GM18517 (cell line): ENCODE results near the gene SLC7A4.
A peak's percentile ranks its signal among the peaks of the same experiment; 100 is the strongest.
"Not testable (repeated sequence)": the region's sequence is repeated elsewhere in the genome, so short reads cannot be mapped to it uniquely, and the experiment has no call there.

ENCODE experiments used
- ATAC-seq: cut with Tn5 transposase; IDR thresholded peaks from one replicate; pipeline ENCODE4 v1.9.1; 2021; ENCODE audit warnings: mild to moderate bottlenecking, moderate library complexity; ENCODE audit not compliant: unreplicated experiment

Gene SLC7A4

DNA sequence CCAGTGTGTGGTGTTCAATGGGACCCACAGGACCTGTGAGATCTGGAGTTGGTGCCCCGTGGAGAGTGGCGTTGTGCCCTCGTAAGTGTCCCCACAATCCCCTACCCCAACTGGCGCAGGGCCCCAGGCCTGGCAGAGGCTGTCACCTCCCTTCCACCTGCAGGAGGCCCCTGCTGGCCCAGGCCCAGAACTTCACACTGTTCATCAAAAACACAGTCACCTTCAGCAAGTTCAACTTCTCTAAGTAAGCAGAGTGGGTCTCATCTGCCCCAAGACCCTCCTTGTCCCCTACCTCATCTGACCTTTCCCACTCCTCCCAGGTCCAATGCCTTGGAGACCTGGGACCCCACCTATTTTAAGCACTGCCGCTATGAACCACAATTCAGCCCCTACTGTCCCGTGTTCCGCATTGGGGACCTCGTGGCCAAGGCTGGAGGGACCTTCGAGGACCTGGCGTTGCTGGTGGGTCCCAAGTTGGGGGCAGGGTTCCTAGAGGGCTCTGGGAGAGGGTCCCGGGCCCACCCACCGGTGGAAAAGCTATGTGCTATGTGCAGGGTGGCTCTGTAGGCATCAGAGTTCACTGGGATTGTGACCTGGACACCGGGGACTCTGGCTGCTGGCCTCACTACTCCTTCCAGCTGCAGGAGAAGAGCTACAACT lies 9.3 kb downstream of the SLC7A4 start:
- no peak for ATAC-seq

DNA sequence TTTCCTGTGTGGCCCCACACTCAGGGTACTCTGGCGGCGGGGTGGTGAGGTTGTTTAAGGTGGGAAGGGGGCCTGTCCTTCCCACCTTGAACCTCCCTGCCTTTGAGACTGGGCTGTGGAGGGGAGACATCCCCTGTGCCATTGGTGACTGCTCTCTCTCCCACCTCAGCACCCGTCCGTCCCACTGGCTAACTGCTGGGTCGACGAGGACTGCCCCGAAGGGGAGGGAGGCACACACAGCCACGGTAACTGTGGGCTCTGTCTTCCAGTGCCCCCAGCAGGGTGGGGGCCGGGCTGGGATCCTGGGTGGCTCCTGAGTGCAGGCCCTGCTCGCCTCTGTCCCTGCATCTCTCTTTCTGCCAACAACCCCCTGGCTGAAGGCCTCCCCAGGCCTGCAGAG lies 9.9 kb downstream of the SLC7A4 start:
- no peak for ATAC-seq

DNA sequence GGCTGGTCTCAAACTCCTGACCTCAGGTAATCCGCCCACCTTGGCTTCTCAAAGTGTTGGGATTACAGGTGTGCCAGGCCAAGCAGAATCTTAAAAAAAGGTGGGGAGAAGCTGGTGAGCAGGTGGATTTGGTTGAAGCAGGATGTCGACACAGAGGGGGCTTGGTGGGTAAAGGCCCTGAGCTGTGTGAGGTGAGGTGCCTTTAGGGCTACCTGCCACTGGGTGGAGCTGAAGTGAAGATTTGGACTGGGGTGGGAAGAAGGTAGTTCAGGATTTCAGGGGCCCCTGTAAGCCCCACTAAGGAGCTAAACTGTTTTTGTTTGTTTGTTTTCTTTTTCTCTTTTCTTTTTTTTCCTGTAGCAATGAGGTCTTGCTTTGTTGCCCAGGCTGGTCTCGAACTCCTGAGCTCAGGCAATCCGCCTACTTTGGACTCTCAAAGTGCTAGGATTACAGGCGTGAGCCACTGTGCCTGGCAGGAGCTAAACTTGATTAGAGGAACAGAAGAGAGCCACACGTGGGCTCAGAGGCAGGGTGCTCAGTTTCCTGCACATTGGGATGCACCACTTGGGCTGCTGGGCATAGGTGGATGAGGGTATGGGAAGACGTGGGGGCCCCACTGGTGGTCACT lies 11.4 kb downstream of the SLC7A4 start:
- no peak for ATAC-seq

DNA sequence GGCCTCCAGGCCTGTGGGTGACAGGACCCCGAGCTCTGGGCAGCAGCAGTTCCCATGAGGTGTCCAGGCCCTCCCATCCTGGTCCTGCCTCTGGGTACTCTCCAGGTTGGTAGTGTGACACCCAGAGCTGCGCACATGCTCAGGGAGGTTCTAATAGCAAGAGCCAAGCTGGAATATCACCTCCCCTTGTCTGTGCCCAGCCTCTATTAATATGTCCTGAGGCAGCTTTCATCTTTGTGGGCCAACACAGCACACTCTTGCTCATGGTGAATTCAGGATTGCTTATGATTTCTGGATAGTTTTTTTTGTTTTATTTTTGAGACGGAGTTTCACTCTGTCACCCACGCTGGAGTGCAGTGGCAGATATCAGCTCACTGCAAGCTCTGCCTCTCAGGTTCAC lies 14.0 kb downstream of the SLC7A4 start:
- no peak for ATAC-seq

DNA sequence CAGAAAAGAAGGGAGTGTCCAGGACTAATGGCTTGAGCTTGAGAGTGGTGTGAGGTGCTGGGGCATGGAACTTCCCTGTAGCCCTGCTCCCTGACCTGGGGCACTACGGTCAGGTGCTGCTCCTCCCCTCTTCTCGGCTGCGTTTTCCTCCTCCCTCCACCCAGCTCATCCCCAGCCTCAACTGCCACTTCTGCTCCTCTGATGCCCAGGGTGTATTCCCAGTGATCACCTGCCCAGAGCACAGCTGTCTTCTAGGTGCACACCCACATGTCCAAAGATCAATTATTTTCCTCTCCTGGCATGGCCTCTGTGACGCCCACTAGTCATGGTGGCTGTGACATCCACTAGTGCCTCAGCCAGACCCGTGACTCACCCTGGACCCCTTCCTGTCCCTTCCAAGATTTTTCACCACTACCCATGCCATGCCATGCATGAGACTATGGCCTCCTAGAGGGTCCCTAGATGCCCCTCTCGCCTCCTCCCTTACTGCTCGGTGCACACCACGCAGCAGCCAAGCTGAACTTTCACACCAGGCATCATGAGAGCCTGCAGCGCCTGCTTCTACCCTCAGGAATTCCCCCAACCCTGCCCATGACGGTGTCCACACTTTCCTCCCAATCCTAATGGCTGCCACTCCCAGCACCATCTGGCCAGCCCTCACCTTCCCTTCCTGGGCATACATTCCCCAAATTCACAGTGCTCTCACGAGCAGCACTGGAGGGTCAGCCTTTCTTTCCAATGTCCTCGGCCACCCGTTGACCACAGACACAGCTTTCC lies 15.5 kb downstream of the SLC7A4 start:
- no peak for ATAC-seq

DNA sequence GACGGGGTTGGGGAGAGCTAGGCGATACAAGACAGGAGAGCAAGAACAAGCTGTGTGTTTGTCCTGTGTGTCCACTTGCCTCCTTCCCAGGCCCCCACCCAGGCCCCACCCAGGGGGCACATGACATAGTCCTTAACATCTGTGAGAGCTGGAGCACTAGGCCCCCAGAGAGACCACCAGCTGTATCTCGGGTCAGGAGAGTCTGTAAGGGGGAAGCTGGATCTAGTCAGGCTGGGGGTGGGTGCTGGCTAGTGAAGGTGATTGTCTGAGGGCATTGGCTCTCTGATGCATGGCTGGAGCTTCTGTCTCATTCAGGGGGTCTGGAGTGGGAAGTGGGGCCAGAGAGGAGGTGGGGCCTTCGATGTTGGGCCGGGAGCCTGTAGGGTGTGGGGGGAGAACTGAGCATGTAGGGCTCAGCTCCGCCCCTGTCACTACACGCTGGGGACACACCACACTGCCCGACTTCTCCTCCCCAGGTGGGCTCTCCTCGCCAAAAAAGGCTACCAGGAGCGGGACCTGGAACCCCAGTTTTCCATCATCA lies 16.8 kb downstream of the SLC7A4 start:
- no peak for ATAC-seq

DNA sequence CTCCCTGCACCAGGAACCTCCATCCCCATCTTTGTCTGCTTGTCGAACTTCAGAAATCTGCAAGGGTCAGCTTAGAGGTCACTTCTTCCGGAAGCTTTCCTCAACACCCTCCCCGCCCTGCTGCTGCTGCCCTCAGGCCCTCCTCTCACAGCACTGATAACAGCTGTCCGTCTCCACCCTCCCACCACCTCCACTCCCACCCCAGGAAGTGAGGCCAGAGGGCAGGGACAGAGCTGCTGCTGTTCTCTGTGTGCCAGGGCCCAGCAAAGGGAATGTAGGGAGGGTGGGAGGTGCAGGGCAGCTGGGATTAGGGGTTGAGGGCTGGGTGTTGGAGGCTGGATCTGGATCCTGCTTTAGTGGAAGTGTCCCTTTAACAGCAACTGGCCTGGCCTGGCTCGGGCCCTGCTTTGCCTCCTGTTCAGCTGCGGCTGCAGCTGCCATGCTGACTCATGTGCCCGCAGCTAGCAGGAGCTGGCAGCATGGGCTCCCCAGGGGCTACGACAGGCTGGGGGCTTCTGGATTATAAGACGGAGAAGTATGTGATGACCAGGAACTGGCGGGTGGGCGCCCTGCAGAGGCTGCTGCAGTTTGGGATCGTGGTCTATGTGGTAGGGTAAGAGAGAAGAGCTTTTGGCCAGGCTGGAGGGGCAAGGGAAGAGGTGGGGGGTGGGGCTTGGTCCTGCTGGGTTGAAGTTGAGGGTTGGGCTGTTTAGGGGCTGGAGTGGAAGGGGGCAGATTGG lies 17.5 kb downstream of the SLC7A4 start, which contains the start of gene P2RX6:
Gene P2RX6 (plus strand): TSS at position 440 of the 740 bp plus-strand sequence. CDS start 10 bp downstream, at position 450.
- ATAC-seq: no peak

DNA sequence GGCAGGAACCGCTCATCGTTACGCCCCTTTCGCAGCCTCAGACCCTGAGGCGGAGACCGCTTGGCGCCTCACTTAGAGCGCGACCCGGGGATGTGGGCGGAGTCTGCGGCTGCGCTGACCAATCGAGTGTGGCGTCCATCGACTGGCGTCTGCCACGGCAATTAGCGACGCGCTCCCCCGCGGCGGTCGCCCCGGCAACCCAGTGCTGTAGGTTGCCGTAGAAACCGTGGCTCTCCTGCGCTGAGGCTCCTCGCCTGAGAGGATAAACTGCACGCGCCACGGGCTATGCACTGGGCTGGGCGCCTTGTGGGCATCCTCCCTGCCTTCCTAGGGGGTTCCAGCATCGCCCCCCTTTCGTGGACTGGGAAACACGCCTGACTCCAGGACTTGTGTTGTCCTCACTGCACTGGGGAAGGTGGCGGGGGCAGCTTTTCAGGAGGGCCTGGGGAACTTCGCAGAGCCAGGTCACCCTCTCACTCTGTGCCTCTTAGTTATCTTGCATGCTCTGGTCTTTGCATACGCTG lies 18.1 kb downstream of the SLC7A4 start:
- no peak for ATAC-seq

DNA sequence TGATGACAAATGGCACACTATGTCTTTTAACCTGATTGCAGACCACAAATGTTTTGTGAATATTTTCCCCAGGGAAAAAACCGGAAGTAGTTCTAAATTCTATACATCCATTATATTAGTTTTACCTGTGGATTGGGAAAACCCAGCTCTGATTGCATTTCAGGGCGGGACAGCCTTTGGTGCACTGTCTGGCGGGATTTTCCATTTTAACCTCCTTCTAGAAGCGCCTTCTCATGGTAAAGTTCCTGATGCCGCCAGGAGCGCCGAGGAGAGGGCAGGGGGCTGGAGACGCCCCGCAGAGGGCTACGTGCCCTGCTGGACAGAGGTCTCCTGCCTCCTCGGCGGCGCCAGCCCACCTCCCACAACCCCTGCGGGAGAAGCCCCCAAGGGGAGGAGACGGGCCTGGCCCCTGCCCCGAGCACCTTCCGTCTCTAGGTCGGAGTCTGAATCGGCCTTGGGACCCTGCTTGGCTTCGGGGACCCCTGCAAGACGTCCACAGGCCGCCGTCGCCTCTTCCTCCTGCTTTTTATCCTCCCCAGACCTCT lies 18.6 kb downstream of the SLC7A4 start:
- no peak for ATAC-seq

DNA sequence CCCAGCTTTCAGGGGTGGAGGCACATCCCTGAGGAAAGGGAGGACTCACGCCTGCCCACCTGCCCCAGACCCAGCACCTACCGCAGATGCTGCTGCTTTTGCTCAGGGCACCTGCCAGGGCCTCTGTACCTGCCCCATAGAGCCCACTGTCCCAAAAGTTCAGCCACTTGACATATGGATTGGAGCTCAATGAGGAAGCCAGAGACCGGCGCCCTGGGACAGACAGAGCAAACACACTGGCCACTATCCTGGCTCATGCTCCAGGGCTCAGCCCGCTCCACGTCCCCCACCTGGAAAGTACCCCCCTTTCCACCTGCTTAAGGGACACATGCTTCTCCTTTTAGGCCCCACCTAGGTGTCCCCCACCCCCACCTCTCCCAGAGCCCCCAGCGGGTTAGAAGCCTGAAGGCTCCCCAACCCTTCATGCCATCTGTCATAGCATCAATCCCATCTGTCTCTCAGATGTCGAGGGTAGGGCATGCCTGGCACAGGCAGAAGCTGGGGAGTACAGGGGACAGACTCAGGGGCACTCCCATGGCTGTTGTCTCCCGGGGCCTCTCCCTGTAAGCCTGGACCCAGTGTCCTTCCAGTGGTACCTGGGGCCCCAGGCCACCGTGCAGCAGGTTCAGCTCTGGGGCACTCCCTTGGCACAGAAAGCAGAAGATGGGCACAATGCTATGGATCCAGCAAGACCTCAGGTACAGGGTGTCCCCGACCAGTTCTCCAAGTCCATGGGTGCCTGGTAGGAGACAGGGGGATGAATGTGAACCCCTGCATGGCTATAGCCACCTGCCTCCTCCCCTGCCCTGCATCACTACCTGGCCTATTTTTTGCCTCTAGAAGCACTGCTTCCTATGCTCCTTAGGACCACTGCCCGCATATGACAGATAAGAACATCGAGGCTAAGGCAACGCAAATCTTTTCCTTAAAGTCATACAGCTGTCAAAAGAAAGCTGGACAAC lies 19.6 kb downstream of the SLC7A4 start:
- no peak for ATAC-seq

DNA sequence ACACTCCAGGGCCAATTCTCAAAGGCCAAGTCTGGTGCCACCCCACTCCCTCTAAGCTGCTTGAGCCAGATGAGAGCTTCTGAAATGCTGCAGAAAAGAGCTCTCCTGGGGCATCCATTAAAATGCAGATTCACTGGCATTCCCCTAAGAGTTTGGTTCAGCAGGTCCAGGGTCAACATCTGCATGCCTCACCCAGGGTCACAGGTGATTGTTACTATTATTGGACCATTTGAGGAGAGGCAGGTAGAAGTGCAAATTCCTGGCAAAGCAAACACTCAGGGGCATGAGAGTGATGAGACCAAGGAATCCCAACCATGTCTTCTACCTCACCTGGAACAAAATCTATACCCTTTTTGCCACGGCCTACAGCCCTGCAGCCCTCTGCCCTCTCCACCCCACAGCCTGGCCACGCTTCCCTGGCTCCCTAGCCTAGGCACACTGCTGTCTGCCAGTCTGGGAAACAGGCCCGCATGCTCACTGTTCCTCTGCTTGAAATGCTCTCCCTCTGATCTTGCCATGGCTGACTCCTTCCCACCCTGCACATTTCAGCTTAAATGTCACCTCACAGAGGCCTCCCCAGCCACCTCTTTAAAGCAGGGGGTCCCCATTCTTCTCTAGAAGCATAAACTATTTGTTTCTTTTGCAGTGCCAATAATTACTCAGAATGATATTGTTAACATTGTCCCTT lies 21.8 kb downstream of the SLC7A4 start:
- ATAC-seq: no peak

DNA sequence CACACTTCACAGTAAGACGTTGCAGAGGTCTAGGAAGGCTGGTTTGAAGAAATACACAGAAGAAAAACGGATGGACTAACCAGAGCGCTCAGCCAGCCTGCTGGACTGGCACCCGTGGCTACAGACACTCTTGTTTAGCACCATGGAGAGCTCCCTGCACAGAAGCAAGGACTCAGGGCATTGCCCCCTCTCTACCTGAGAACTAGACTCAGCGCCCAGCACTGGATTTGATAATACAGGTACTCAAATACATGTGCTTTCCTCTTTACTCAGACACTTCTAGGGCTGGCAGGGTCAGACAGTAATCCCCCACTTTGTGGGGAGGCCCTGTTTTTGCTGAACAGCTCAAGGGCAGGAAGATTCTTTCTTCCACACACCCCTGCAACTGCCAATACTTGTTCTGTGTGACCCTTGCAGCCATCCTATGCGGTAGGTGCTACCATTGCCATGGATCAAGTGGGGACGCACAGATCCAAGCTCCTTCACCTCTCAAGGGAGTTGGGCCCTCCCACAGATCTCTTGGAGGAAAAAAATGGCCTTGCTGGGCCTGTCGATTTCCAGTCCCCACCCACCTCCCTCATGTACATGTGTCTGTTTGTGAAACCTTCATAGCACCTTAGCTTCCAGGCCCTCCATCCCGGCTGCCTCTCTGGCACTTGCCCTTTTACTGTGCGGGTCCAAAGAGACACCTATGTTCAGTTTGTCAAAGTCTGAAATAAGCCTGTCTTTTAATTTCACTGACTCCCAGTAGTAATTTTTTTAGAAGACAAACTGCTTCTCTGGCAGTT lies 22.5 kb downstream of the SLC7A4 start:
- ATAC-seq: no peak

DNA sequence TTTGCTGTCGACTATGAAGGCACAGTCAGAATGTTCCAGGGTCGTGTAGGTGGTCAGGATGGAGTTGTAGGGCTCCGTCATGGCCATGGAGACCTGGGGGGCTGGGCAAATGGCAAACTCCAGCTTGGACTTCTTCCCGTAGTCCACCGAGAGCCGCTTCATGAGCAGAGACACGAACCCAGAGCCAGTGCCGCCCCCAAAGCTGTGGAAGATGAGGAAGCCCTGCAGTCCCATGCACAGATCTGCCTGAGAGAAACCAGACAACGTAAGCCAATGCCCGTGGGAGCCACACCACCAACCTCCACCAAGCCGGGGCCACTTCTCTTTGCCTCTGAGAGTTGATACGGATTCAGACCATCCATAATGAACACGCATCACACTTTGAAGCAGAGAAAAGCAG lies 23.2 kb downstream of the SLC7A4 start:
- not testable (repeated sequence) for ATAC-seq

DNA sequence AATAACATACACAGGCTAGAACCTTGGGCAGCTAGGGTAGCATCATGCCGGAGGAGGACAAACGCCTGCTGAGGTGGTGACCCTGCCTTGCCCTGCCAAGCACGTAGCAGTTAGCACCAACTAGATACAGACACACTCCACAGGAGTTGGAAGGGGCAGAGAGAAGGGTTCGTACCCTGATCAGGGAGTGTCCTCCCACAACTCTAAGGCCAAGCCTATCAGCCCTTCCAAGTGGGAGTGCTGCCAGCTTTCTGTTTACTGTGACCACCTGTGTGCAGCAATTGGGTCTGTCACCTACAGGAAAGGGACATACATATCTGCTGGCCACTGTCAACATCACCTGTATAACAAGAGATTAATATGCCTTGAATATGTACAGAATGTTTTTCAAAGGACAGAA lies 28.6 kb downstream of the SLC7A4 start:
- ATAC-seq: no peak

DNA sequence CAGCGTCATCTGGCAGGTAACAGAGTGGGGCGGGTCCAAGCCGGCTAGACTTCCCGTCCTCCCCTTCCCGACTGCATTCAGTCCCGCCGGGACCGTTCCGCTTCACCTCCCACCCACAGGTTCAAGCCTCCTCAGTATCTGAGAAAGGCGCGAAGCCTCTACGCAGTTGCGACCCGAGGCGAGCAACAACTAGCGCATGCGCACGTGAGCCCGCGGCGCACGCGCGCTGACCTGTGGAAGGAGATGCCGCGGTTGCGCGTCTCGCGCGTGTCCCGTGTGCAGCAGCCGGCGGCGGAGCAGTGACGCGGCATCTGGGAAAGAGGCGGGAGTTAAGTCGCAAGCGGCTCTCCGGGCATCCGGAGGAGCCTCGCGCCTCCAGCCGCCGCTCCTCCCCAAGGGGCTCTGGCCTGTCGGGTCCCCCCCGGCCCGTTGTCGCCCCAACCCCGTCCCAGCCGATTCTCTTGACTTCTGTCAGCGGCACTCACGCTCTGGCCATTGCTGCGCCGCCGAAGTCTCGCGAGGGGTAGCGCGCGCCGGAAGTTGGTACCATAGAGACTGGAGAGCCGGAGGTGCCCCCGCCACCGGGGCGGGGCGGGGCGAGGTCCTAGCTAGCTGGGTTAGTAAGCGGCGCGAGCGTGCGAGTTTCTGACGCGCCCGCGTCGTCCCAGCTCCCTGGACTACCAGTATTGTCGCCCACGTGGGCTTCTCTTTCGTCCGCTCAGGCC lies 30.6 kb downstream of the SLC7A4 start, which contains the start of gene THAP7:
Gene THAP7 (minus strand): TSS at position 518 of the 725 bp plus-strand sequence. CDS start 207 bp downstream, at position 311.
- peak; percentile 75 for ATAC-seq

DNA sequence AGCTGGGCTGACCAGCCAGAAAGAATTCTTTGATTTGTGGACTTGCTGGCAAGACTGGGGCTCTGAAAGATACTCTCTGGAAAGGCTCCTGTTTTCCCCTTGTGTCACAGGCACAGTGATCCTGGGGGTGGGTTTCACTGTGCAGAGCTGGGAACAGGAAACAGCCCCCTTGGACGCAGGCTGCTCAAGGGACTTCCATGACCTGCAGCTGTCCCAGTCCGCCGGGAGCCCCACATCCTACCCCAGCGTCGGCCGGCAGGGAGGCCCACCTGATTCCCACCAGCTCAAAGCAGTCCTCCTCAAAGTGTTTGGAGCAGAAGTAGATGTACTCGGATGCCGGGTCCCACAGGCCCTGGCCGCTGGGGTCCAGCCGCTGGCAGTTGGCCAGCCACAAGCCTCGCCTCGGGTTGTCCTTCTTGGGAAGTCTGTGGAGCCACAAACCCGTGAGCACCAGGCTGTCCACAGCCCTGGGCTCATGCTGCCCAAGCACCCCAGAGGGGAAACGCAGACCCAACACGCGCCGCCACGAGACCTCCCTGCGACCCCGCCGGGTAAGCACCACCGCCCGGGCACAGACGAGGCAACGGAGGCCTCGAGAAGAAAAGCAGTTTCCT lies 31.3 kb downstream of the SLC7A4 start:
- no peak for ATAC-seq
